Measurements from ENCODE around the gene KCNQ1.

GRCh38 chr11:2526808-2527381 lies 82.1 kb downstream of the KCNQ1 start:
- TF ChIP-seq POLR2A (IDR thresholded peaks at IDR 0.05) (no peak), CTCF (IDR thresholded peaks at IDR 0.05) (no peak)
